Sigmoid colon (tissue), 7 donors: Measurements from ENCODE around the gene PDGFA. TPM values are rescaled to one million over a fixed set of nuclear protein-coding genes. Genes with fewer than 3 reads are reported as not detected.

Experiments
- DNase-seq: peaks from one replicate; pipeline ENCODE4 v3.0.0-alpha.2; 2019
- H3K27ac ChIP-seq, 4 donors: fragments of 200-600 bp; sonication (generic); one replicate each; pipeline ENCODE4 v1.5.1; 2016 to 2019; ENCODE audit warnings: mild to moderate bottlenecking in 1 of 4
- H3K27me3 ChIP-seq, 3 donors: fragments of 200-600 bp; sonication (generic); one replicate each; pipeline ENCODE4 v1.5.1; 2019; ENCODE audit warnings: mild to moderate bottlenecking in 1 of 3
- H3K36me3 ChIP-seq, 4 donors: fragments of 200-600 bp; sonication (generic); one replicate each; pipeline ENCODE4 v1.5.1; 2016 to 2019
- H3K4me1 ChIP-seq, 4 donors: fragments of 200-600 bp; sonication (generic); one replicate each; pipeline ENCODE4 v1.5.1; 2017 to 2019
- H3K4me3 ChIP-seq, 4 donors: fragments of 200-600 bp; sonication (generic); one replicate each; pipeline ENCODE4 v1.5.1; 2017 to 2019; ENCODE audit warnings: mild to moderate bottlenecking in 2 of 4, moderate library complexity in 1 of 4
- H3K9me3 ChIP-seq, 4 donors: fragments of 200-600 bp in 3 of 4; sonication (generic) in 3 of 4; one replicate each; pipeline versions ENCODE4 v1.5.1 to v1.6.1; 2013 to 2019
- EP300 ChIP-seq, 4 donors: sonication (generic); formaldehyde crosslinking; IDR thresholded peaks; one replicate each; pipeline ENCODE4 v1.6.1; 2017; ENCODE audit warnings: antibody characterized with exemption in 4 of 4
- POLR2A ChIP-seq, 2 donors: fragments of 450-650 bp; IDR thresholded peaks; one replicate each; pipeline ENCODE4 v1.6.1; 2016; ENCODE audit warnings: antibody characterized with exemption in 2 of 2, mild to moderate bottlenecking in 2 of 2, moderate library complexity in 2 of 2
- POLR2AphosphoS5 ChIP-seq, 4 donors: sonication (generic); formaldehyde crosslinking; IDR thresholded peaks; one replicate each; pipeline ENCODE4 v1.6.1; 2017; ENCODE audit warnings: antibody characterized with exemption in 4 of 4
- WGBS, 2 donors: extraction: QIAGEN DNeasy Blood & Tissue Kit; methylation state at CpG; one replicate each; pipeline ENCODE4 v1.1.7; 2013; 5-methylcytosine and 5-hydroxymethylcytosine counted together
- intact Hi-C: fragments of 100-400 bp; cut with DNase I; formaldehyde crosslinking; loops from one replicate; pipeline ENCODE4 v1.15.1; 2023
- polyA plus RNA-seq, 3 donors: library from polyadenylated mRNA; stranded (reverse); fragments of 200-250 nt; gene quantifications; one replicate each; pipeline ENCODE4 v1.2.3, GENCODE V29; 2013
- total RNA-seq, 4 donors: library from RNA; depleted of rRNA; stranded (reverse); fragments of >200 nt; gene quantifications; one replicate each; pipeline ENCODE4 v1.1.0, GENCODE V29; 2016
- TF ChIP-seq, protein P1 (sequence below), 4 experiments: fragments of 450-650 bp in 3 of 4; fragments of 200-600 bp in 1 of 4; IDR thresholded peaks; one replicate each; pipeline ENCODE4 v1.5.1; 2016 to 2019; ENCODE audit warnings: antibody characterized with exemption in 4 of 4, mild to moderate bottlenecking in 3 of 4, moderate library complexity in 2 of 4
- donor health status: healthy with polysubstance abuse.
- donor health status: Bipolar disorder and iron deficiency.
- donor health status: healthy.

Gene PDGFA
- total and polyA plus RNA-seq, 7 donors = 19.7 to 38.5 (median 33.9) TPM

DNA sequence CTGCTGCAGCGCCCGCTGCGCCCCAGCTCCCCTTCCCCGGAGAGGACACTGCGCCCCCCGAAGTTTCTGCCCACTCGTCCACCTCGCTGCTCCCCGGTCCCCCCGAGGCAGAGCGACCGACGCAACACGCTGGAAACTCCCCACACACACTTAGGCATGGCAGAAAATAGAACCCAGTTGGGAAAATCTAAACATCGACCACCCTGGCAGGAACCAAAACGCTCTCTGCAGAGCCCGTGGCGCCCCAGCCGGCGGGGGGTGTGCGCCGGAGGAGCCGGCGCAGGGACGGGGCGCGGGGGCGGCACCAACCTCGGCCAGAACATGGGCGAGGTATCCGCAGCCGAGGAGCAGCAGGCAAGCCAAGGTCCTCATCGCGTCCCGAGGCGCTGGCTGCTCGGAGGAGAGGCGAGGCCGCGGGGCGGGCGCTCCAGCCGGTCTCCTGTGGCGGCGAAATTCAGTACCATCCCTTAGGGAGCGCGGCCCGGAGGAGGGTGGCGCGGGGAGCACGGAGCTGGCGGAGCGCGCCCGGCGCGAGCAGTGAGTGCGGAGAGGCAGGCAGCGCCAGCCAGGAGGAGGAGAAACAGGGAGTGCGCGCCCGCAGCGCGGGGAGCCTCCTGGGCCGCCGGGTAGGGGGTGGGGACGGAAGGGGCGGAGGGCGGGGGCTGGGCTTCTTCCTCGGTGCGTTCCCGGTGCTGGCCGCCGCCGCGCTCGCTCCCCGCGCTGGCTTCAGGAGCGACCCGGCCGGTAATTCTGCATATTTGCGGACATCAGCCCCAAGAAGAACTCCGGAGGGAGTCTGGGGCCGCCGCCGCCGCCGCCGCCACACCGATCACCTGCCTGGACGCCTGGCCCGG is 789 bp downstream of the PDGFA start:
- 1% methylated on average over 93 of the region's 93 CpGs for WGBS, 2 donors
- Histone ChIP-seq H3K27me3 (peaks cover 0 to 25% (median 4%) of the 10 kb centered on the region in 3 donors), H3K4me3 (peak overlapping the region; percentile 68 to 87 (median 69)), H3K4me1 (peaks cover 0 to 72% (median 63%) of the 10 kb centered on the region in 4 donors), H3K9me3 (no peaks in the 10 kb centered on the region), H3K27ac (peak overlapping the region; percentile 89 to 96 (median 93)), H3K36me3 (no peaks in the 10 kb centered on the region)
- peak; percentile 92 for DNase-seq
- intact Hi-C loops = loop anchor here (5.0 to 10.0 kb wide), 4 partner anchors 148 to 1016 kb away; partner anchors contain the start of genes GET4 and MAFK
- TF ChIP-seq POLR2A (IDR thresholded peaks at IDR 0.05) (peak; percentile 61 to 80), EP300 (IDR thresholded peaks at IDR 0.05) (no peak), POLR2AphosphoS5 (IDR thresholded peaks at IDR 0.05) (peak; percentile 88 to 95 (median 93))
- TF ChIP-seq, protein P1, sequence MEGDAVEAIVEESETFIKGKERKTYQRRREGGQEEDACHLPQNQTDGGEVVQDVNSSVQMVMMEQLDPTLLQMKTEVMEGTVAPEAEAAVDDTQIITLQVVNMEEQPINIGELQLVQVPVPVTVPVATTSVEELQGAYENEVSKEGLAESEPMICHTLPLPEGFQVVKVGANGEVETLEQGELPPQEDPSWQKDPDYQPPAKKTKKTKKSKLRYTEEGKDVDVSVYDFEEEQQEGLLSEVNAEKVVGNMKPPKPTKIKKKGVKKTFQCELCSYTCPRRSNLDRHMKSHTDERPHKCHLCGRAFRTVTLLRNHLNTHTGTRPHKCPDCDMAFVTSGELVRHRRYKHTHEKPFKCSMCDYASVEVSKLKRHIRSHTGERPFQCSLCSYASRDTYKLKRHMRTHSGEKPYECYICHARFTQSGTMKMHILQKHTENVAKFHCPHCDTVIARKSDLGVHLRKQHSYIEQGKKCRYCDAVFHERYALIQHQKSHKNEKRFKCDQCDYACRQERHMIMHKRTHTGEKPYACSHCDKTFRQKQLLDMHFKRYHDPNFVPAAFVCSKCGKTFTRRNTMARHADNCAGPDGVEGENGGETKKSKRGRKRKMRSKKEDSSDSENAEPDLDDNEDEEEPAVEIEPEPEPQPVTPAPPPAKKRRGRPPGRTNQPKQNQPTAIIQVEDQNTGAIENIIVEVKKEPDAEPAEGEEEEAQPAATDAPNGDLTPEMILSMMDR (IDR thresholded peaks at IDR 0.05) = no peak

DNA sequence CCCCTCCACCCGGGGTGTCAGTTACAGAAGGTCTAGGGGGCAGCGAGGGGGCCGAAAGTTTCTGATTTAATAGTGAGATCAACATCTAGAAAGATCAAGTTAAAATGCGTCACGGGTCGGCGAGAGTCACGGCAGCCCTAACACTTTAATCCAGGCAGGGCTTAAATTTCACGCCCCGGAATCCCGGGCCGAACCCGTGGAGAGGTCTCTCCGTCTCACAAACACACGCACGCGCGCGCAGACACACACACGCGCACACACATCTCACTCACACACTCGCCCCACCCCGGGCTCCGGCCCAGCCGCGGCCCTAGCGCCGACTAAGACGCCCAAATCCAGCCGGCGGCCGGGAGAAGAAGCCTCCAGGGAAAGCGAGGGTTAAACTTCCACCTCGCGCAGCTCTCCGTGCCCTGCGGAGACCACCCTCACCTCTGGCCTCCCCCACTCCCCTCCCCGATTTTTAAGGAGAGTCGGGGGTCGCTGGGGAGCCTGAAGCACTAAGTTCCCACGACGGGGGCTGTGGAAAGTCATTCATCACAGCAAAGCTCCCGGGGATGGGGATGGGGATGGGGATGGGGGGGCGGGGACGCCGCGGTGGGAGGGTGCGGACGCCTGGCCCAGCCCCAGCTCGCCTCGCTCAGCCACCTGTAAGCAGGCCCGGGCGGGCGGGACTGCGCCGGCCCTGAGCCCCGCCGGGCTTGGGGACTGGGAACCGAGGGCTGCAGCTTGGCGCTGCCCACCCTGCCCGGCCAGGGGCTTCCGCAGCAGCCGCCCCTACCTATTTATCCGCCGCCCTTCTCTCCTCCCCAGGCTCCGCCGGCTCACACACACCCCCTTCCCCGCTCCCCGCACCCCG is 1.6 kb downstream of the PDGFA start:
- Histone ChIP-seq H3K4me3 (peak overlapping the region; percentile 68 to 87 (median 69)), H3K4me1 (peaks cover 0 to 81% (median 71%) of the 10 kb centered on the region in 4 donors), H3K27me3 (peaks cover 0 to 25% (median 4%) of the 10 kb centered on the region in 3 donors), H3K9me3 (no peaks in the 10 kb centered on the region), H3K36me3 (no peaks in the 10 kb centered on the region), H3K27ac (peak overlapping the region; percentile 89 to 96 (median 93))
- 1% methylated on average over 70 of the region's 70 CpGs for WGBS, 2 donors
- peak; percentile 90 for DNase-seq
- intact Hi-C loops = loop anchor here (1.0 to 10.0 kb wide), 6 partner anchors 149 to 1017 kb away; partner anchors contain the start of genes DNAAF5, GET4 and MAFK
- TF ChIP-seq POLR2A (IDR thresholded peaks at IDR 0.05) = peak; percentile 22 to 24
- TF ChIP-seq POLR2AphosphoS5 (IDR thresholded peaks at IDR 0.05) = peak; percentile 42 to 66 (median 54)
- TF ChIP-seq EP300 (IDR thresholded peaks at IDR 0.05) = no peak

DNA sequence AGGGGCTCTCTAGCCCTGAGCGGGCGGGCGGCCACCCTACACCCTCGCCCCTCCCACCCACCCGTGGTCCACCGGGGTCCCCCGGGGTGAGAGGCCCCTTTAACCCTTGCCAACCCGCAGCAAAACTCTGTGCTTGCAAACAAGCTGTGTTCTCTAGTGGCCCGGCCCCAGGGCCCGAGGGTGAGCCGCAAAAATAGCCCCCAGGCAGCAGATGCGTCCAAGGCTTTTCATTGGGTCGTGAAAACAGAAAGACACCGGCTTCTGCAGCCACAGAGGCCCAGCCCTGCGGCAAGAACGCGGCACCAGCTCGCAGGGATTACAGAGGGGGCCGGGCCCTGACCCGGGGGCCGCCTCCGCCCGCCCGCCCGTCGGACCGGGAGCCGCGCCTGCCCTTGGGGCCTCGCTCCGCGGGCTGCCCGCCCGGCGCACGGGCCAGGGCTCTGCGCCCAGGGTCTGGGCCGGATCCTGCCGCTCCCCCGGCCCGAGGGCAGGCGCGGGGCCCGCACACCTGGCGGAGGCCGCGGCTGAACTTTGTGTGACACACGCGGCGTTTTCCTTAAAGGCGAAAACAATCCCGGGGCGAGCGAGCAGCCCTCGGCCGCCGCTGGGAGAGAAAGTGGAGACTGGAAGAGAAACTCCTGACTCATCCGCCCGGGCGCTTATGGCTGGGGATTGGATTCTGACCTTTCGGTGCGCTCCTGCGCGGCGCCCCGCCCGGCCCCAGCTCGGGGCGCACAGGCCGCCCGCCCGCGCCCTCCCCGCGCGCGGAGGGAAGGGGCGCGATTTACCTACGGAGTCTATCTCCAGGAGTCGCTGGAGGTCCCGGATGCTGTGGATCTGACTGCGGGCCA is 2.8 kb downstream of the PDGFA start:
- TF ChIP-seq POLR2A (IDR thresholded peaks at IDR 0.05) (no peak), POLR2AphosphoS5 (IDR thresholded peaks at IDR 0.05) (peak in 2 of 4 donors; percentile 23 to 40)
- no peaks in the 10 kb centered on the region for H3K9me3 ChIP-seq
- H3K27me3 ChIP-seq = peaks cover 0 to 15% (median 0%) of the 10 kb centered on the region in 3 donors
- peaks cover 0 to 80% (median 68%) of the 10 kb centered on the region in 4 donors for H3K4me1 ChIP-seq
- H3K27ac ChIP-seq = peak overlapping the region; percentile 89 to 96 (median 93)
- DNase-seq = no peak
- peaks cover 0 to 8% (median 0%) of the 10 kb centered on the region in 4 donors for H3K36me3 ChIP-seq
- WGBS, 2 donors = 2 to 5% methylated on average over 83 of the region's 83 CpGs
- intact Hi-C loops = loop anchor here (1.0 to 10.0 kb wide), 6 partner anchors 150 to 1018 kb away; partner anchors contain the start of genes DNAAF5, GET4 and MAFK
- H3K4me3 ChIP-seq = peak overlapping the region; percentile 68 to 87 (median 69)

DNA sequence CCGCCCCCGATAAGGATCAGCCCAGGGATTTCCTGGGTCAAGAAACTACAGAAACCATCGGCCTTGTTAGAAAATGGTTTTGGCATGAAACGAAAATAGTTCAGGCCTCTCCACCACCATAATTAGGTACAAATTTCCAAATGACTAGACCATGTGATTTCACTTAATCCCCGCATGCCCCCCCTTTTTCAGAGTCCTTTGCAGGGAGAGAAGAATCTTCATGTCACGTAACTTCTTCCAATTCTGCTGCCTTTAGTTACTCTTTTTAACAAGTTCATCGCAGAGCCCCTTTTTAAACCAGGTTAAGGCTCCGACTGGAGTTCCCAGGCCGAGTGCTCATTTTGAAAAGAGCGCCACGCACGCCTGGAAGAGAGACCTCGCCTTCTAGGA is 3.4 kb downstream of the PDGFA start:
- peaks cover 0 to 14% (median 0%) of the 10 kb centered on the region in 4 donors for H3K36me3 ChIP-seq
- no peaks in the 10 kb centered on the region for H3K9me3 ChIP-seq
- H3K4me1 ChIP-seq = peaks cover 0 to 73% (median 62%) of the 10 kb centered on the region in 4 donors
- no peak for DNase-seq
- H3K27ac ChIP-seq = peak overlapping the region; percentile 89 to 96 (median 93)
- WGBS, 2 donors = 41 to 62% methylated on average over 13 of the region's 13 CpGs
- TF ChIP-seq POLR2AphosphoS5 (IDR thresholded peaks at IDR 0.05) (no peak), EP300 (IDR thresholded peaks at IDR 0.05) (no peak), POLR2A (IDR thresholded peaks at IDR 0.05) (no peak)
- TF ChIP-seq, protein P1 (IDR thresholded peaks at IDR 0.05) = no peak
- peaks cover 0 to 9% (median 0%) of the 10 kb centered on the region in 3 donors for H3K27me3 ChIP-seq
- peak overlapping the region; percentile 68 to 87 (median 69) for H3K4me3 ChIP-seq
- intact Hi-C loops = loop anchor here (2.0 to 10.0 kb wide), 5 partner anchors 151 to 1019 kb away; partner anchors contain the start of genes GET4 and MAFK
